NCI-H345 (cell line): ENCODE data around the gene PPP4R4.
A peak's percentile ranks its signal among the peaks of the same experiment; 100 is the strongest.
"Not testable (repeated sequence)": the region's sequence is repeated elsewhere in the genome, so short reads cannot be mapped to it uniquely, and the experiment has no call there.

Source experiments
- DNase-seq: peaks from one replicate; lab custom pipeline; 2025; lab: John Stamatoyannopoulos, UW

The PPP4R4 gene

DNA sequence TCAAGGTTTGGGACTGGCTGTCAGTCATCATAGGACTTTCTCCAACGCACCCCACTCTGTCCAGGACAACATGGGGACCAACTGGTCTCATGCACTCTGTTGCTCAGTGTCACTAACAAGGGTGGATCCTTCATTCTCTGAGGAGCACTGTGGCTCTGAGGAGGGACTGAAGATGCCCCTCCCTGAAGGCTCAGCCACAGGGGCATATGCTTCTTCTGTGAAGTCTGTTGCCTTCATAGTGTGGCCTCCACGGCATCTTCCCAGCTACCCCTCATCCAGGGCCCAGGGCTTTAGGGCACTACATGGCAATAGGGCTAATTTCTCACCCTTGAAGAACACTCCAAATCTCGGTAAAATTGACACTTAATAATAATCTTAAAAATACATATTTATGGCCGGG is 30.4 kb upstream of the PPP4R4 start:
- DNase-seq: no peak

DNA sequence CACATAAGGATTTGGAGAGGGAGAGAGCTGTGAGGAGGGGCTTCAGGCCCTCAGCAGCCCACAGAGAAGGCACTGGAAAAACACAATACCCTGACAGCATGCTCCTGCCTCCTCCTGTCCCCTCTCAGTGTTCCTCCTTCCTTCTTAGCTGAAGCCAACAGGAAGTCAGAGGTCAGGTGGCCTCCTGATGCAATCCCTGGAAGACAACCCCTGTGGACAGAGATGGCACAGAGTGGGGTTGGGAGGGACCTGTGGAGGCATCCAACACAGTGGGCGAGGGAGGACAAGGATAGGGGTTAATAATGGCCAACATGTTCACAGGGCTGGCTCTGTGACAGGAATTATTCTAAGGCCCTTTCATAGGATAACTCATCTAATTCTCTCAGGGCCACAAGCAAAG is 29.4 kb upstream of the PPP4R4 start:
- DNase-seq: no peak

DNA sequence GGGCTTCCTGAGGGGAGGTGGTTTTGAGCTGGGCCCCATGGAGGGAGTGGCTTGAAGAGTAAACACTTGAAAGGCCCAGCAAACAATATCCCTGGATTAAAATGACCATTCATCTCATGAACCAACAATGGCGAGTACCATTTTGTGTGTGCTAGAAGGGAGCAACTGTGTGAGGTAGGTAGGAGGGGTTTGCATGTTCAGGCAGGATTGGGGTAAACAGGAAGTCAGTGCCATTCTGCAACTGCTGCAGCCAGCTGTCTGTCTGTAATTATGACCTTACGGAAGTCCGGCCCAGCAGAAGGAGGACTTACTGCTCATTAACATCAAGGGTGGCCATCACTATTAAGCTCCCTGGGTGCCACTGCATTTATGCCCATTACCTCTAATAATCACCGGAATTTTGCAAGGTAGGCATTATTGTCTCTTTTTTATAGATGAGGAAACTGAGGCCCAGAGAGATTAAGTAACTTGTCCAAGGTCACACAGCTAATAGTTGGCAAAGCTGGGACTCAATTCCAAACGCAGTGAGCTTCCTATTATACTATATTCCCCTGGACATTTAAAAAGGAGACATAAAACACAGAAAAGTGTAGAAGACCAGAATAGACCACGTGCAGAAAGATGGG is 28.1 kb upstream of the PPP4R4 start:
- peak; percentile 61 for DNase-seq

DNA sequence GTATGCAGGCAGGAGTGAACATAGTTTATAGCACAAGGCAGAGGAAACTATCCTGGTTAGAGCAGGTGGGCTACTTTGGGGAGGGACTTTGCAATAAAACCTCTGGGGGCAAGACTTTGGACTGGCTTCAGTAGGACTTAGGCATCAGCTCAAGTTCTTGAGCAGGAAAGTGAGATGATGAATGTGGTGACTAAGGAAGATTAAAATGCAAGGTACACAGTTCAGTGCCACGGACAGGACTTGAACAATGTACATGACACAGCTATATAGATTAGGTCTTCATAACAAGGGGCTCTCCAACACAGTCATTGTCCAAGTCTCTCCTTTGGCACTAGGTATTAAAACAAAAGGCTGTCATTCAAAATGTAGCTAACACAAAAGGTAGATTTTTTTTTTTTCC is 21.4 kb upstream of the PPP4R4 start:
- no peak for DNase-seq

DNA sequence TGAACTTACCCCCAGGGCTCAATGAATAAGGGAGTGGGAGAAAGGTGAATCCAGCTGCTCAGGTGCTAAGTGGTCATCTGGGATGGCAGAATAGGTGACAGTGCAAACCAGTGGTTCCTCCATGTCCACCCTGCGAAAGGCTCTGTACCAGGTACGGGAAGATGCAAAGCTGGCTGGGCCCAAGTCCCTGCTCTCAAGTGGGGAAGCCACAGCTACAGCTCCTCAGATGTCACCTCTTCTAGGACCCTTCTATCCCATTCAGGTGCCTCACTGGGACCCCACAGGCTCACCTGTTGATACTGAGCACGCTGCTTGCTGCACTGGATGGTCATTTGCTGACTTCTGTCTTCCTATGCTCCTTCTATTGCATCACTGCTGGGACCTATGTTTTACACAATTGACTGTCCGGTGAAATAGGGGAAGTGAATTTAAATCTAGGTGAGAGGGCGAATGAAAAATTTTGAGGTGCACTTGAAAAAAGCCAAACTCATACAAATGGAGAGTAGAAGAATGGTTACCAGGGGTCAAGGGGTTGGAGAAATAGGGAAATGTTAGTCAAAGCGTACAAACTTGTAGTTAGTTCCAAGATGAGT is 20.3 kb upstream of the PPP4R4 start:
- no peak for DNase-seq

DNA sequence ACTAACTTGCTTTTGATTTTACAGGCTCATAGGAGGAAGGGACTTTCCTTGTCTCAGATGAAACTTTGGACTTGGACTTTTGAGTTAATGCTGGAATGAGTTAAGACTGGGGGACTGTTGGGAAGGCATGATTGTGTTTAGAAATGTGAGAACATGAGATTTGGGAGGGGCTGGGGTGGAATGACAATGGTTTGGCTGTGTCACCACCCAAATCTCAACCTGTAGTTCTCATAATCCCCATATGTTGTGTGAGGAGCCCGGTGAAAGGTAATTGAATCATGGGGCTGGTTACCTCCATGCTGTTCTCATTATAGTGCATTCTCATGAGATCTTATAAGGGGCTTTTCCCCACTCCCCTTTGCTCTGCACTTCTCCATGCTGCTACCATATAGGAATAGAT is 18.0 kb upstream of the PPP4R4 start:
- DNase-seq: not testable (repeated sequence)

DNA sequence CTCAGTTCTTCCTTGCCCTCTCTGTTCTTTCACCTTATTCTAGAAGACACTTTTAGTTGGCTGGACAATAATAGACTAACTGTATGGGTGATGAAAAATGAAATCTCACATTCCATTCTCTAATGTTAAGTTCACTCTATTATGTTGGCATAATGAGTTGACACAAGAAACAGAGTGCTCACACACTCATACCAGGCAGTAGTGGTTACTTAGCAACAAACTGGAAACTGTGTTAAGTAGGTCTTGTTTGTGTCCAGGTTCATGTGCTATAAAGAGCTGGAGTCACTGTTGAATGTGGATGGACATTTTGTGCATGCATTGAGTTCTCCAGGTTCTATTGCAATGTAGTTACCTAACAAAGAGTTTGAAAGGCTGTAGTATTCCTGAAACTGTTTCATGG is 16.9 kb upstream of the PPP4R4 start:
- peak; percentile 40 for DNase-seq

DNA sequence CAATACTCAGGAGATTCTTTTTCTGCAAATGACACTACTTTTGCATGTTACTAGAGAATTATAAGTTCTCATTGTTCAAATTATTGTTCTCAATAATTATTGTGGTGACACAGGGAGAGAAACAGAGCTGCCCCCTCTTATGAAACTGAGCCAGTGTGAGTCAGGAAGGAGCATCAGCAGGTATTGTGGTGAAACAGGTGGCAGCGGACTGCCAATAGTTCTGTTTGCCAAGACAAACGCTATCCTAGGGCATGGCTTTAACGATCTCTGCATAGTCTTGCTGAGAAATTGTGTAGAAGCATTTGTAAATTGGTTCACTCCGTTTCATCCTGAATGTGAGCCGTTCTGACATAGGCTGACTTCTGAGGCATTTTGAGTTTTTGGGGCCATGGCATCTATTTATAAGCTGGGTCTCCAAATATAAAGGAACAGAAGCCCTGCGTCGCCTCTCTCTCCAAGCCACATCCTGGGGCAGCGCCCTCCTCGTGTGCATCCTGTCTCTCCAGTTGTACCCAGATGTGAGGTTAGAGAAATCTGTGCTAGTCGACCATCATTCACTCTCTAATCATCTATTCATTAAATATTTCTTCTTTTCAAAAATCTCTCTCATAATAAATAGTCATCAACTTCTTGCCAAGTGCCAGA is 15.8 kb upstream of the PPP4R4 start:
- DNase-seq: peak; percentile 10

DNA sequence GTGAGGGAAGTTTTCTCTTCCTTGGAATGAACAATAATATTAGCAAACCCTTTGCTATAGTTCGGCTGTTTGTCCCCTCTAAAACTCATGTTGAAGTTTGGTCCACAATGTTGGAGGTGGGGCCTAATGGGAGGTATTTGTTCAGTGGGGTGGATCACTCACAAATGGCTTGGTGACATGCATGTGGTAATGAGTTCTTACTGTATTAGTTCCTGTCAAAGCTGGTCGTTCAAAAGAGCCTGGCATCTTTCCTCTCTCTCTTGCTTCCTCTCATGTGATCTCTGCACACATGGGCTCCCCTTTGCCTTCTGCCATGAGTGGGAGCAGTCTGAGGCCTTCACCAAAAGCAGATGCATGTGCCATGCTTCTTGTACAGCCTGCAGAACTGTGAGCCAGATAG is 13.1 kb upstream of the PPP4R4 start:
- DNase-seq: no peak

DNA sequence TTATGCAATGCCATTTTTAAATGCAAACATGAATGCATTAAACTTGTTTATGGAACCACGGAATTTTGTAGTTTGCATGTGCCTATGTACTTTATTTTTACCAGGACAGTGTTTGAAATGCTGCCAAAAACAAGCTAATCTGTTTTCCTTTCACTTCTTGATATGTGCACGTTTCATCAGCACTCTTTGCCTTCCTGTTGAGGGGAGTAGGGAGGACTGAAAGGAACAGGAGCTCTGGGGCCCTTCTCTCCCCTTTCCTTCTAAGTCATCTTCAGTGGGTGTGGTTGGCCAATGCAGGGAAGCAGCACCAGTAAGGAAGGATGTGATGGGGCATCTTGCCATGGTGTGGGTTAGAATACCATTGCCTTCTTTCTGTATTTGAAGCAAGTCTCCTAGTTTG is 12.1 kb upstream of the PPP4R4 start:
- DNase-seq: no peak

DNA sequence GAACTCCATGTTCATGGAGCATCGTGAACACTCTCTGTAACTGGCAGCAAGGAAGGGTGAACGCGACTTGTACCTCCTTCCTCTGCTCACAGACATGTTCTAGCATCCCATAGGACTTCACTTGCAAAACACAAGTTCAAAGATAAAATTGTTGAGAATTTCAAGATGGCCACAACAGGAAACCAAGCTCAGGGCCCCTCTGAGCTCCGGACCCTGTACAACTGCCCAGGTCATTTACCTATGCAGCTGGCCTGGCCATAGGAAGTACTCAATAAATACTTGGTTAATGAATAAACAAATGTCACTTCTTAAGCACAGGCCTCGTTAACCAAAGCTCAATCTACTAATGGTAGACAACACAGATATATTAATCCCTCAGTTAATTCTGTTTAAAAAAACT is 11.7 kb upstream of the PPP4R4 start:
- DNase-seq: no peak

DNA sequence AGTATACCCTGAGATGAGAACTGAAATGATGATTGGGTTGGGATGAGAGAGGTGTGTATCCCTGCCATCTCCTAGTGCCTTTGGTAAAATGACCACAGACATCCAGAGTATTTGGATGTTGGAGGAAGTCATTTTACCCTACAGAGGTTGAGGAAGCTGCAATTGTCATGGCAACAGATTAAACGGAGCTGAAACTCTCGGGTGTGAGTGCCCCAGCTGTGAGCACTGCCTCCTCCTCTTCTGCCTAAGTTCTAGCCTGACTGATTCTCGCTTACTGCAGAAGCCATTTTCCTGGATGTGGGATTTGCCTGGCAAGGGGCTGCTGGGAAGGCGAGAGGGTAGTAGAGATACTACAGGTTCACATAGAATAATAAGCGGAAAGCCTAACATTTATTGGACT is 10.3 kb upstream of the PPP4R4 start:
- no peak for DNase-seq

DNA sequence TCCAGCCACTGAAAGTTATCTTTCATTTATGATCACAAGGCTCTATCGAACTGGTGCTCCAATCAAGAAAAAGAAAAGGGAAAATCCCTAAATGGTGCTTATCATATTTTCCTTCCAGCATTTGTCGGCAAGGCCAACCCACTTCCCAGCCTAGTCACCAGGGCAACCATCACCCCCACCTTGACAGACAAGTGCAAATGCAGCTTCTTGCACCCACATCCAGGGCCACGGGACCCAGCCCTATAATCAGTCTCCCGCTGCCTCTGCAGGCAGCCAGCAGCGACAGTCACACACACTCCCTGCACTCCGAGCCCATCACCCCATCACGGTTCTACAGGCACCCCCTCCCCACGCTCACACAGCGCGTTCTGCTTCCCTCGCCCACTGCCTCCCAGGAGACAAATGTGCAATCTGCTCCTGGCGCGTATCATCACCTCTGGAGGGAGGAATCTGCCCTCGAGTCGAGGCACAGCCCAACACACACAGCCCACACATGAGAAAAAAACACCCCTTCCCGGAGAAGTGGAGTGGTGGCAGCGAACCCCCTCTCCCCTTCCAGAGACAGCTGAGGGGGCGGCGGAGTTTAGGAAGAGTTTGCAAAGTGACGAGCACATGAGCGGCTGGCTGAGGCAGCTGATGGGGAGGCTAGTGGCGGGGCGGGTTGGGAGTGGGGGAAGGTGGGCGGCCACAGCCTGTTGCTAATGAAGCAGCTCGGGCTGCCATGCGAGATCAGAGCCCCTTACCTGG is 9.3 kb upstream of the PPP4R4 start:
- no peak for DNase-seq

DNA sequence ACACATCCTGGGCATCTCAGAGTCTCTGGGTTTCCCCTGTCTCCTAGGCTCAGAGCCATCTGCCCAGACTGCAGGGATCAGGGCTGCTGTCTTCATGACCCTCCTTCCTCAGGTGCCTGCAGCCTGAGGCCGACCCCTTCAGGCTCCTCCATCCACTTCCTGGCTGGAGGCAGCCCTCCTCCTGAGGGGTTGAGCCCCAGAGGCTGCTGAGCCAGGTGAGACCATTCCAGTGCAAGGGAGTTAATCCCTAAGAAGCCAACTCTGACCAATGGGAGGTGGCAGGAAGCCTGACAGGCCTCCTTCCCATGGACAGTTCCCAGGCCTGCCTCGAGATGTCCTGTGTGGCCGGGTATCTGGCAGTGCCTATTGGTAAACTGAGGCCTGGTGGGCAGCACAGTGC is 8.4 kb upstream of the PPP4R4 start:
- no peak for DNase-seq

DNA sequence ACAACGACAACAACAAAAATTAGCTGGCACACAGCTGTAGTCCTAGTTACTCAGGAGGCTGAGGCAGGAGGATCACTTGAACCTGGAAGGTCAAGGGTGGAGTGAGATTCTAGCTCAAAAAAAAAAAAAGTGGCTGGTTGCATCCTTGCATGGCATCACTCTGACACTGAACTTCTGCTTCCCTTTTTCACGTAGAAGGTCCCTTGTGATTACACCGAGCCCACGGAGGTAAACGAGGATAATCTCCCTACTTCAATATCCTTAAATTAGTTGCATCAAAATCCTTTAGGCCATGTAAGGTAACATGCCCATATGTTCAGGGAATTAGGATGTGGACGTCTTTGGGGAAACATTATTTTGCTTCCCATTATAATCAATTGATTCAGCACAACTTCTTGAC is 4.0 kb upstream of the PPP4R4 start:
- no peak for DNase-seq

DNA sequence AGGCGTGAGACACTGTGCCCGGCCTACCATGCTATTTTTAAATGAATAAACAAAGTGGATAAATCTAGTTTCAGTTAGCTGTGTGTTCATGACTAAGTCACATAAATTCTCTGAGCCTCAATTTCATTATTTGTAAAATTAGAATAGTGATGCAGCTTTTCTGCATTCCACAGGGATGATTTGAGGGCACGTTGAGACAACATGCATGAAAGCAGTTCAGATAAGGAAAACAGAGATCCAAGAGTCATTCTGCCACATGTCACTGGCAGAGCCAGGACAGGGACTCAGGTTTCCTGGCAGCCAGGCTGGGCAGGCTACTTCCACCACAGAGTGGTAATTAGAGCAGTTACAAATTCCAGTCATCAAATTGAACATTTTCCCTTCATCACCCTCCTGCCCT is 2.9 kb upstream of the PPP4R4 start:
- no peak for DNase-seq

DNA sequence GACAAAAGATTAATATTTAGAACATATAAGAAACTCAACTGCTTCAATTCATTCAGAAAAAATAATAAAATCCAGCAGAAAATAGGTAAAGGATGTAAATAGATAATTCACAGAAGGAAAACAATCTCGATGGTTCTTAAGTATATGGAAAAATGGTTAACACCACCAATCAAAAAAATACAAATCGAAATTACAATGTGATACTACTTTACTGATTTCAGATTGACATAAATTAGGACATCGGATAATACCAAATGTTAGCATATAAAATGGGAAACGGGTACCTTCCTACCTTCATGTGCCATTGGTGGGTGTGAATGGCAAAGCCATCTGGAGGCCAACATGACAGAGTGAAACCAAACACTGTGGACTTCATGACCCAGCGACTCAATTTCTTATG is 1.6 kb upstream of the PPP4R4 start:
- DNase-seq: peak; percentile 4

DNA sequence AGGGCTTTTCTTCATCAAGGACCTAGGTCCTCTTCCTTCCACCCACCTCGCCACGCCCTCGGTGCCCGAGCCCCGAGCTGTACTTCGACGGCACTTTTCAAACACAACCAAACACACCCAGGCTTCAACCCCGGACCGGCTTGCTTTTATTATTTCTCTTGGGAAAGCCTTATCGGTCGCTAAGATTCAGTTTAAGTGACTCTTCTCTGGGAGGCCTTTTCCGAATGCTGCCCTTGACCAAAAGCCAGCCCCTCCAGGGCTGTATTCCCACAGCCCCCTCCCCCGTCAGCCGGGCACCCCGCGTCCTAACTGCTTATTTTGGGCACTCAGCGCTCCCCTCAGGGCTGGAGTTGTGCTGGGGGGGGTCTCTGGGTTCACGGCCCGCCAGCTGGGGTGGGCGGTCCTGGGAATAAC is 644 bp upstream of the PPP4R4 start:
- DNase-seq: no peak

DNA sequence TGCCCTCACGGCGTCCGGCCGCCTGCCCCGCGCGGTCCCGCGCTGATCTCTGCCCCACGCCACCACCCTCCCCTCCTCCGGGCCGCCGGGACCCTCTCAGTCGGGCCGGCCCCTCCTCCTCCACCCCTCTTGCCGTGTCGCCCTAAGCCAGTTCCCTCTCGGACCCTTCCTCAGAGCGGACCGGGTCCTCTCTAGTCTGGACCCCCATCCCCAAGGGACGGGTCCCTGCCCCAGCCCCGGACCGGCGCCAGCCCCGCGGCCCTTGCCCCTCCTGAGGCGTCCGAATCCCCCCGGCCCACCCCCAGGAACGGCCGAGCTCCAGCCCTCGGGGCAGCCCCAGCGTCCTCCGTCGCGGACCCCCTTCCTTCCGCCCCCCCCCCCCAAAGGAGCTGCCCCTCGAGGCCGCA is 485 bp downstream of the PPP4R4 start:
- no peak for DNase-seq

DNA sequence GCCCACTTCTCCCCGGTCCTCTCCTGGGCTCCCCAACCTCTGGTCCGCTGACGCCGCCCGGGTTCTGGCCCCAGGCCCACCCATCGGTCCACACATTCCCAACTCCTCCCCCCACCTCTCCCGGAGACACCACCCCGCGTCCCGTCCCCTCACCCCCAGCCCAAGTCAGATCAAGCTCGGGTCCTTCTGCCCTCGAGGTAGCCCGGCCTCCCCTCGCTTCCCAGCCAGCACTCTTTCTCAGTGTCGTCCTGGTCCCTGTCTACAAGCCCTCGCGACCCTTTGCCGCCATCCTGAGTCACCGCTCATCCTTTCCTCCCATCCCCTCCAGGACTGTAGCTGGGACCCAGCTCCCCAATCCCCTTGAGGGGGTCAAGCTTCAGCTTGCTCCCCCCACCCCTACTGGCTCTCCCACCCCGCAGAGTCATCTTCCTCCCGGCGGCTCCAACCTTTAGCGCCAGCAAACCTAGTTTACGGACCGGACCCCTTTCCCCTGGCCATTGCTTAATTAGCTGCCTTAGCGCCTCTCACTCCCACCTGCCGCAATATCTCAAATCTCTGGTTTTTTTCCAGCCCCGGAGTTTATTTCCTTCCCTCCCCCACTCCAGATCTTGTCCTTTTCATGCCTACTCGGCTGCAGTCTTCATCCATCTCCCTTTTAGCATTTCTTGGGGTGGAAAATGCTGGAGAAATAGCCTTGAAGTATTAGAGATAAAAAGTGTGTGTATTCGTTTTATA is 1.1 kb downstream of the PPP4R4 start:
- no peak for DNase-seq

DNA sequence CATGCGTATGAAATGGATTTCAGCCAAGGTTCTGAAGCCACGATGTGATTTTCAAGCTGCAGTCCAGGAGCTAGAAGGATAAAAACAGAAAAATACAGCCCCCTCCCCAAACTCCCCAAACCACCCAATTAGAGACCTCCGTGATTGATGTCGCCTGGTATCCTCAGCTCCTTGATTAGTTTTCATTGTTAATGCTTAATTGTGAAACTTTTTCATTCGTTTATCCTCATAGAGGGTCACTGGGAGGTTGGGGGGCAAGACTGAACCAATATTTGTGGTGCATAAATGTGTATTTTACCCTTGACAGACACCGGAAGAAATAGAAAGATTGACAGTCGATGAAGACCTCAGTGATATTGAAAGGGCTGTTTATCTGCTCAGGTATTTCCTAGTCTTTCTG is 1.6 kb downstream of the PPP4R4 start:
- no peak for DNase-seq

DNA sequence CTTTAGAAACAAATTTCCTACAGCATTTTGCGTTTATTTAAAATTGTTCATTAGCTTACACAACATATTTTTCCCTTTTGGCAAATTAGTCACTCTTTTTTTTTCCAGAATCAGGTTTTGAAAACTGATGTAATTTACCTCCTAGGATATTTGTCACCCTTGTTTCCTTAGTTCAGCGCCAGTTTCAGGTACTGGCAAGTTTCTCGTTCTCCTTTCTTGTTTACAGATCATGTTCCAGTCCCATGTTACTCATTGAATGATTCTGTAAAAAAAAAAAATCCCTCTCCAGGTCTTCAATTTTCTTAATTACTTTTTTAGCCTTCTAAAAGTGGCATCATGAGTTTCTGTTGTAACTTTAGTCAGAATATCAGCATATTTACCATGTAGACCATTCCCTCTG is 2.7 kb downstream of the PPP4R4 start:
- DNase-seq: no peak

DNA sequence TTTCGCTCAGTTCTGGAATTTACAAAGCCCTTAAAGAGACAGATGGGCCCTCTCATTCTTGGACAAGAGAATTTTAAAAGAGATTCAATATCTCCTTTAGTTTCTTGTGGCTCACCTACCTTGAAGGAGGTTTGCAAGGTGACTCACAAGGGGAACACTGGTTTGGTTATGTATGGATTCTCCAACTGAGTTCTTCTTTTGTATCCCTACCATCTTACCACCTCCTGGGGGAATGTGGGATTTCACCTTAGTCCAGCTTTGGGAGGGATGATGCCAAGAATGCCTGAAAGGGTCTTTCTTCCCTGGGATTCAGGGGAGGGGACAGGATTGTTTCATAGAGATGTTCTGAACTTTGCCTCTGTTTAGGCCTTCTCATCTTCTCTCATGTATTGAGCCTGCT is 3.7 kb downstream of the PPP4R4 start:
- no peak for DNase-seq
